K562 (cell line): ENCODE measurements around the gene EPHA10. TPM values are rescaled to one million over a fixed set of nuclear protein-coding genes. Genes with fewer than 3 reads are reported as not detected.
A peak's percentile ranks its signal among the peaks of the same experiment; 100 is the strongest.

ENCODE experiments used
- E2F5 ChIP-seq: sonication (generic); formaldehyde crosslinking; IDR thresholded peaks from 2 replicates; pipeline ENCODE4 v1.8.0; 2022; ENCODE audit warnings: mild to moderate bottlenecking, missing genetic modification reagents
- FOXA3 ChIP-seq, 2 experiments: fragments of 450-650 bp in 1 of 2; sonication (generic) in 1 of 2; formaldehyde crosslinking; IDR thresholded peaks in 1 of 2; conservative IDR thresholded peaks in 1 of 2; 2 replicates each; pipeline versions ENCODE4 v1.4.0 to v1.8.0; 2020 to 2022; ENCODE audit warnings: mild to moderate bottlenecking in 2 of 2, missing genetic modification reagents in 1 of 2
- KAT2B ChIP-seq: IDR thresholded peaks from one replicate; pipeline ENCODE4 v1.6.1; 2012; ENCODE audit warnings: low read depth, mild to moderate bottlenecking, control low read depth, inconsistent platforms, low read length, moderate library complexity
- RREB1 ChIP-seq: fragments of 250-450 bp; sonication (Bioruptor Pico); IDR thresholded peaks from 2 replicates; pipeline ENCODE4 v1.4.0; 2020
- STAT5B ChIP-seq: fragments of 250-450 bp; sonication (Bioruptor Pico); IDR thresholded peaks from 2 replicates; pipeline ENCODE4 v1.8.0; 2021; ENCODE audit warnings: mild to moderate bottlenecking, inconsistent platforms
- TEAD2 ChIP-seq: fragments of 450-650 bp; IDR thresholded peaks from 2 replicates; pipeline ENCODE4 v1.6.1; 2016; ENCODE audit warnings: missing genetic modification characterization, control low read depth, missing compliant biosample characterization
- TSC22D4 ChIP-seq: fragments of 450-650 bp; IDR thresholded peaks from 2 replicates; pipeline ENCODE4 v1.6.1; 2016; ENCODE audit warnings: missing genetic modification characterization, missing biosample characterization, control low read depth
- ZBTB9 ChIP-seq: fragments of 450-650 bp; formaldehyde crosslinking; IDR thresholded peaks from 2 replicates; pipeline ENCODE4 v1.4.0; 2020; ENCODE audit warnings: mild to moderate bottlenecking, moderate library complexity
- ZNF212 ChIP-seq: fragments of 450-650 bp; formaldehyde crosslinking; IDR thresholded peaks from 2 replicates; pipeline ENCODE4 v1.4.0; 2020; ENCODE audit warnings: mild to moderate bottlenecking
- ZNF318 ChIP-seq, 2 experiments: fragments of 450-650 bp; IDR thresholded peaks; 2 replicates each; pipeline ENCODE4 v1.6.1; 2016; ENCODE audit warnings: mild to moderate bottlenecking in 2 of 2, borderline replicate concordance in 1 of 2, low read depth in 1 of 2, moderate library complexity in 1 of 2
- ZNF354B ChIP-seq: fragments of 250-450 bp; sonication (Bioruptor Pico); IDR thresholded peaks from 2 replicates; pipeline ENCODE4 v1.4.0; 2020
- polyA plus RNA-seq, 8 experiments: library from polyadenylated mRNA; depleted of rRNA in 4 of 8; stranded (reverse) in 5 of 8; unstranded in 3 of 8; fragments of >200 nt; fragmentation: Nextera tagmentation in 2 of 8; fragmentation: Illumina TruSeq in 1 of 8; extraction: Ambion mirVana in 2 of 8; extraction: Trizol in 1 of 8; gene quantifications; 2 replicates each; pipeline versions ENCODE4 v1.2.1 to v1.2.3, GENCODE V29; 2011 to 2014; ENCODE audit warnings: inconsistent platforms in 1 of 8, missing spikeins in 1 of 8
- total RNA-seq, 7 experiments: library from RNA; depleted of rRNA in 6 of 7; stranded (reverse); fragments of >200 nt in 6 of 7; fragmentation: Illumina TruSeq in 2 of 7; extraction: Trizol in 2 of 7; gene quantifications; 2 replicates each; pipeline versions ENCODE4 v1.2.1 to v1.2.3, GENCODE V29; 2011 to 2021; ENCODE audit warnings: low replicate concordance in 1 of 7

Gene EPHA10
- total and polyA plus RNA-seq, 9 of the 15 experiments (the other 6 are each of a cell fraction or from before 2014, with no cell fraction given), result 0.03 TPM; not detected in 8

- peak in 1 of 2 experiments; percentile 66; a peak in 1 of 4 replicates for TF ChIP-seq FOXA3 (CRISPR knock-in tag; conservative IDR thresholded peaks at IDR 0.05 in 1 of 2, IDR thresholded peaks at IDR 0.05 in 1 of 2)
- no peak for TF ChIP-seq TEAD2 (tag)
- TF ChIP-seq RREB1 (CRISPR knock-in tag), result no peak
- TF ChIP-seq ZBTB9 (CRISPR knock-in tag), result peak; percentile 77; the same call in 1 of the 2 replicates
- TF ChIP-seq KAT2B, result no peak
- no peak for TF ChIP-seq ZNF354B (CRISPR knock-in tag)
- TF ChIP-seq ZNF212 (CRISPR knock-in tag), result no peak
- TF ChIP-seq E2F5 (CRISPR knock-in tag), result no peak
- no peak for TF ChIP-seq ZNF318 (IDR thresholded peaks at IDR 0.05; ENCODE audit: borderline replicate concordance in 1 of 2, low read depth in 1 of 2)
- TF ChIP-seq TSC22D4 (tag), result no peak
- no peak for TF ChIP-seq STAT5B (CRISPR knock-in tag)
Observed at GRCh38 chr1:37691497-37692077, 73.3 kb downstream of the EPHA10 start (continued).
